ENCODE data around the gene VOPP1.

Gene VOPP1

GRCh38 chr7:55498770-55499169 lies 73.5 kb downstream of the VOPP1 start:
- peaks cover 99% of the 10 kb centered on the region for H3K36me3 Mint-ChIP-seq (ENCODE audit: low read depth)
- H3K27me3 Mint-ChIP-seq, result no peaks in the 10 kb centered on the region
- intact Hi-C loops (cut with micrococcal nuclease), result no loop called here
- peaks cover 5% of the 10 kb centered on the region for H3K4me1 Mint-ChIP-seq (ENCODE audit: low read depth)
- H3K4me3 Mint-ChIP-seq, result no peak overlapping the region
- H3K9me3 Mint-ChIP-seq, result no peaks in the 10 kb centered on the region
- H3K27ac Mint-ChIP-seq, result no peak overlapping the region

DNA sequence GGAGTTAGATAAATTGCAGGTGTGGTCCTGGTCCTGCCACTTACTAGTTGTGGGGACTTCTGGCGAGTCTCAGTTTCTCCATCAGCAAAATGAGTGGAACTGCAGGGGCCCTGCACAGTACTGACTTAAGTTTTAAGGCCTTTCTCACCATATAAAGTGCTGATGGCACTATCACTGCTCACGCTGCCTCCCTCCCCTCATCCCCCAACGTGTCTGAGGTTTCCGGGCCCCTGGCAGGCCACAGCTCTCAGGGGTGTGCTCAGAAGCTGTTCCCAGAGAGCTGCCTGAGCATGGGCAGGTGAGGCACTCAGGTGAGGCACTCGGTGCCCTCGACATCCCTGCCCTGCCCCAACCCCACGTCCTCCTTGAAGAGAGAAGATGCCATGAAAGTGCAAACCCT lies 74.2 kb downstream of the VOPP1 start:
- Mint-ChIP-seq H3K9me3 (no peaks in the 10 kb centered on the region), H3K4me3 (no peak overlapping the region), H3K36me3 (ENCODE audit: low read depth) (peaks cover 99% of the 10 kb centered on the region), H3K4me1 (ENCODE audit: low read depth) (peaks cover 3% of the 10 kb centered on the region), H3K27me3 (no peaks in the 10 kb centered on the region), H3K27ac (no peak overlapping the region)
- intact Hi-C loops (cut with micrococcal nuclease), result no loop called here

GRCh38 chr7:55497521-55497920 lies 74.8 kb downstream of the VOPP1 start:
- Mint-ChIP-seq H3K36me3 (ENCODE audit: low read depth) (peaks cover 99% of the 10 kb centered on the region), H3K27ac (peak overlapping the region; percentile 14), H3K4me1 (ENCODE audit: low read depth) (no peaks in the 10 kb centered on the region), H3K27me3 (no peaks in the 10 kb centered on the region), H3K4me3 (no peak overlapping the region), H3K9me3 (no peaks in the 10 kb centered on the region)
- intact Hi-C loops (cut with micrococcal nuclease), result no loop called here

- Mint-ChIP-seq H3K9me3 (no peaks in the 10 kb centered on the region), H3K4me1 (ENCODE audit: low read depth) (no peaks in the 10 kb centered on the region), H3K27ac (no peak overlapping the region), H3K36me3 (ENCODE audit: low read depth) (peaks cover 99% of the 10 kb centered on the region), H3K4me3 (no peak overlapping the region), H3K27me3 (no peaks in the 10 kb centered on the region)
- intact Hi-C loops (cut with micrococcal nuclease), result no loop called here
These were observed 75.4 kb downstream of the VOPP1 start for GRCh38 chr7:55496906-55497305.

DNA sequence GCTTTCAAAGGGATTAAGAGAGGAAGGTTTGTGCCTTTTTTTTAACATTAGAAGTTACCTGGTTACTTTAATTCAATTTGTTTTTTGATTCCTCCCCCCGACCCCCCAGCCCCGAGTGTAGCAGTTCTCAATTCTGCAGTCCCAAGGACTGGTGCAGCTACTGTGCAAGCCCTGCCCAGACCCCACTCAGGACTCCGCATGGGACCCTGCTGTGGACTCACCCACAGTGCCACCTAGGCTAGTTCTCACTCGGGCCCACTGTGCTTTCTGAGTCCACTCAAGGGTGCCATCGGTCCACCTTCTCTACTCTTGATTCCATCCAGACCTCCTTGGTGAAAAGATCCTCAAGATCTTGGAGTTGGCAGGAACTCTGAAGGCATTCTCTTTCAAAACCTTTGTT lies 77.4 kb downstream of the VOPP1 start:
- H3K9me3 Mint-ChIP-seq, result no peaks in the 10 kb centered on the region
- H3K36me3 Mint-ChIP-seq (ENCODE audit: low read depth), result peaks cover 100% of the 10 kb centered on the region
- no peaks in the 10 kb centered on the region for H3K27me3 Mint-ChIP-seq
- no peak overlapping the region for H3K27ac Mint-ChIP-seq
- no peak overlapping the region for H3K4me3 Mint-ChIP-seq
- intact Hi-C loops (cut with micrococcal nuclease), result no loop called here
- peaks cover 1% of the 10 kb centered on the region for H3K4me1 Mint-ChIP-seq (ENCODE audit: low read depth)

DNA sequence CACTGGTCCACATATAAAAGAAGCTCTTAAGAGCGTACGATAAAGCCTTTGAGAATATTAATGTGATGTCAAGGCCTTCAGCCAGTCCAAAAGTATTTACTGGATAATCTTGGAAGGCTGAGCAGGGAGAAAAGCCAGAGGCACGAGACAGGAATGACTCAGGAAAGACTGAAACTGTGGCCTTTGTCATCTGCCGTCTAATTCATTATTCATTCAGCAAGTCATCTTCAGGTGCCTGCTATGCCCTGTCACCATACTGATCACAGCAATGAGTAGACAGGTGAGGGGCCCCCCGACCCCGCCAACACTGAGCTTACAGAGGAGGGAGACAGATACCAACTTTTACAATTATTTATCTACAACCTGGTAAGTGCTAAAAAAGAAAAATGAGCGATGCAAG lies 78.9 kb downstream of the VOPP1 start:
- H3K36me3 Mint-ChIP-seq (ENCODE audit: low read depth), result peaks cover 100% of the 10 kb centered on the region

DNA sequence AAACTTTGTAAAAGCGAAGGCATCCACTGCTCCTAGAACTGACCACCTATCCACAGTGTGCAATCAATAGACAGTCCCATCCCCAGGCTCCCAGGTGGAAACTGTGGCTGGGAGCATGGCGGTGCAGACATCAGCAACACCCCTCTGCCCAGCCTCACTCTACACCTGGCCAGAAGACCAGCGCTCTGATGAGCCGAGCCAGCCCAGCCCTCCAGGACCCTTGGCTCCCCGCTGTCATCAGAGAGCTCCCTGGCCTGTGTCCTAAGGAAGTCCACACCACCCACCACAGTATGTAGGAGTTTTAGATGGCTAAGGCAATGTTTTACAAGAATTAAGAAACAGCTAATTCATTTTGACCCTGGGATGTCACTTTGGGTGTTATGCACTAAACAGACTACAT lies 81.0 kb downstream of the VOPP1 start:
- Mint-ChIP-seq H3K4me3 (no peak overlapping the region), H3K27me3 (no peaks in the 10 kb centered on the region), H3K27ac (no peak overlapping the region), H3K36me3 (ENCODE audit: low read depth) (peaks cover 100% of the 10 kb centered on the region), H3K9me3 (no peaks in the 10 kb centered on the region), H3K4me1 (ENCODE audit: low read depth) (peaks cover 18% of the 10 kb centered on the region)
- intact Hi-C loops (cut with micrococcal nuclease), result no loop called here

More for the DNA sequence above, 78.9 kb downstream of the VOPP1 start:
- intact Hi-C loops (cut with micrococcal nuclease), result no loop called here
- H3K27me3 Mint-ChIP-seq, result no peaks in the 10 kb centered on the region
- H3K9me3 Mint-ChIP-seq, result no peaks in the 10 kb centered on the region
- no peak overlapping the region for H3K4me3 Mint-ChIP-seq
- peak overlapping the region; percentile 29 for H3K27ac Mint-ChIP-seq
- H3K4me1 Mint-ChIP-seq (ENCODE audit: low read depth), result peaks cover 14% of the 10 kb centered on the region

DNA sequence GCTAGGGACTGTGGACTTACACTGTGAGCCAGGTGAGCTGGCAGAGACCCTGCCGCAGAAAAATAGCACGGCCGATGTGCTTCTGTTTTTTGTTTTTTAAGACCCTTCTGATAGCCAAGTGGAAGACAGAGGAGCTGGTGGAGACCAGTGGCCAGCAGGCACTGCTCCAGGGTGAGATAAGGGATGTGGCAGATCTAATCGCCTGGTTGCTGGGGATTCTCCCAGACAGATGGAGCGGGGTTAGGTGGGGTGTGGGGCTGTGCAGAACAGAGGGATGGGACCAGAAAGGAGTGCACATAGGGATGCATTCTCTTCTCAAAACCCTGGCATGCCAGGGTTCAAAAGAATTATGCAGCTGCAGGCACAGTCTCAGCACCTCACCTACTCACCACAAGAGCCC lies 82.2 kb downstream of the VOPP1 start:
- peaks cover 100% of the 10 kb centered on the region for H3K36me3 Mint-ChIP-seq (ENCODE audit: low read depth)
- H3K4me1 Mint-ChIP-seq (ENCODE audit: low read depth), result peaks cover 18% of the 10 kb centered on the region
- H3K27me3 Mint-ChIP-seq, result no peaks in the 10 kb centered on the region
- H3K27ac Mint-ChIP-seq, result no peak overlapping the region
- H3K4me3 Mint-ChIP-seq, result no peak overlapping the region
- no peaks in the 10 kb centered on the region for H3K9me3 Mint-ChIP-seq
- intact Hi-C loops (cut with micrococcal nuclease), result no loop called here

GRCh38 chr7:55489552-55489951 lies 82.8 kb downstream of the VOPP1 start:
- no peaks in the 10 kb centered on the region for H3K27me3 Mint-ChIP-seq
- H3K4me1 Mint-ChIP-seq (ENCODE audit: low read depth), result peaks cover 18% of the 10 kb centered on the region
- intact Hi-C loops (cut with micrococcal nuclease), result no loop called here
- no peak overlapping the region for H3K27ac Mint-ChIP-seq
- H3K4me3 Mint-ChIP-seq, result no peak overlapping the region
- no peaks in the 10 kb centered on the region for H3K9me3 Mint-ChIP-seq
- H3K36me3 Mint-ChIP-seq (ENCODE audit: low read depth), result peaks cover 100% of the 10 kb centered on the region

- Mint-ChIP-seq H3K4me3 (no peak overlapping the region), H3K27ac (peak overlapping the region; percentile 43), H3K4me1 (ENCODE audit: low read depth) (peaks cover 18% of the 10 kb centered on the region), H3K36me3 (ENCODE audit: low read depth) (peaks cover 100% of the 10 kb centered on the region), H3K27me3 (no peaks in the 10 kb centered on the region), H3K9me3 (no peaks in the 10 kb centered on the region)
- intact Hi-C loops (cut with micrococcal nuclease), result no loop called here
These were observed 83.4 kb downstream of the VOPP1 start for GRCh38 chr7:55488804-55489340.

GRCh38 chr7:55488216-55488615 lies 84.1 kb downstream of the VOPP1 start:
- no peaks in the 10 kb centered on the region for H3K27me3 Mint-ChIP-seq
- peaks cover 18% of the 10 kb centered on the region for H3K4me1 Mint-ChIP-seq (ENCODE audit: low read depth)
- H3K9me3 Mint-ChIP-seq, result no peaks in the 10 kb centered on the region
- peaks cover 100% of the 10 kb centered on the region for H3K36me3 Mint-ChIP-seq (ENCODE audit: low read depth)
- H3K4me3 Mint-ChIP-seq, result no peak overlapping the region
- peak overlapping the region; percentile 43 for H3K27ac Mint-ChIP-seq
- intact Hi-C loops (cut with micrococcal nuclease), result no loop called here

DNA sequence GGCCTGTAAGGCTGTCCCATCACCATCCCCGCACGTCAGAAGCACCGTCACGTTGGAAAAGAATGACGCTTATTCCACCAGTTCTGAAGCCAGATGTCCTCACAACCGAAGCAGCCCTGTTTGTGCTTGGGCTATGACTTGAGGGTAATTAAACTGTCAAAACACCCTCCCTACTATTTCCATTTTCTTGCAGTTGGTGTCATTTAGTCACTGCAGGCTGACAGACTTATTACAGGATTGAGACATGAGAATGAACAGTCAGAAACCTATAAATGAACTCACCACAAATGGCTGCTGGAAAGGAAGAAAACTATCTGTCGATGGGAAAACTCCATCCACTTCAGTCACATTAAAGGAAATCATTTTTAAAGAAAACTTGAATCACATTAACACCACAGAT lies 85.3 kb downstream of the VOPP1 start:
- Mint-ChIP-seq H3K4me3 (no peak overlapping the region), H3K36me3 (ENCODE audit: low read depth) (peaks cover 100% of the 10 kb centered on the region), H3K27me3 (no peaks in the 10 kb centered on the region), H3K4me1 (ENCODE audit: low read depth) (peaks cover 18% of the 10 kb centered on the region), H3K9me3 (no peaks in the 10 kb centered on the region), H3K27ac (no peak overlapping the region)
- intact Hi-C loops (cut with micrococcal nuclease), result no loop called here

DNA sequence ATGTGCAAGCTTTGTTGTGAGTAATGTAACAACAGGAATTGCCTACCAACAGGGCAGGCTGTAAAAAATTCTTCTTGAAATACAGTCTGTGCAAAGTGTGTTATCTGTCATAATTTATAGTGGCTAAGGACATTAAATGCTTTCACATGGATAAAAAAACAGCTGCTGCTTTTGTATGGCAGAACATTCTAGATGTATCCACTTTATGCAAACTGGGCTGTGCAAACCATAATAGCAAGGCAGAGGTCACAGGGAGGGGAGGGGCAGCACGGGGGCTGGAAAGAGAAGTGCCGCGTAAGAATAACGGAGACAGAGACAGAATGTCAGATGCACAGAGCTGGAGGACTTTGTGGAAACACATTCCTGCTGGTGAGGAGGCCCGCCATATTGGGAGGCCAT lies 86.1 kb downstream of the VOPP1 start:
- intact Hi-C loops (cut with micrococcal nuclease), result no loop called here

GRCh38 chr7:55485501-55486191 lies 86.7 kb downstream of the VOPP1 start:
- no peaks in the 10 kb centered on the region for H3K9me3 Mint-ChIP-seq
- H3K4me1 Mint-ChIP-seq (ENCODE audit: low read depth), result peaks cover 18% of the 10 kb centered on the region
- H3K27ac Mint-ChIP-seq, result no peak overlapping the region
- H3K4me3 Mint-ChIP-seq, result no peak overlapping the region
- intact Hi-C loops (cut with micrococcal nuclease), result no loop called here
- peaks cover 99% of the 10 kb centered on the region for H3K36me3 Mint-ChIP-seq (ENCODE audit: low read depth)
- H3K27me3 Mint-ChIP-seq, result no peaks in the 10 kb centered on the region

More for the DNA sequence above, 86.1 kb downstream of the VOPP1 start:
- no peaks in the 10 kb centered on the region for H3K9me3 Mint-ChIP-seq
- peaks cover 99% of the 10 kb centered on the region for H3K36me3 Mint-ChIP-seq (ENCODE audit: low read depth)
- no peaks in the 10 kb centered on the region for H3K27me3 Mint-ChIP-seq
- H3K4me3 Mint-ChIP-seq, result no peak overlapping the region
- no peak overlapping the region for H3K27ac Mint-ChIP-seq
- peaks cover 18% of the 10 kb centered on the region for H3K4me1 Mint-ChIP-seq (ENCODE audit: low read depth)

DNA sequence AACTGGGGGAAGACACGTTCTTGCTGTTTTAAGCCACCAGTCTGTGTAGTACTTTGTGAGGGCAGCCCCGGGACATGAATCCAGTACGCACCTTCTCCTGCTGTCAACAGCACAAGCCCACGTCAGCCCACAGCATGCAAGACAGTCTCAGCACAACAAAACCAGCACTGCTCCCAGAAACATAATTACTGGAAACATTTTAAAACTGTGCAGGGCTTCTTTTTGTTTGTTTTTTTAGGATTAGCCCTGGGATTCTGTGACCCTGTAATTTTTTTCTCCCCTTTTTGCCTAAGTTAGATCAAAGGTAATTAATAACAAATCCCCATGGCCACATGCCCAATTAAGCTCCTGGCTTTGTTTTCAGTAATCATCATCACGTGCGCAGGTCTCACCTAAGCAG lies 87.5 kb downstream of the VOPP1 start:
- Mint-ChIP-seq H3K9me3 (no peaks in the 10 kb centered on the region), H3K4me3 (no peak overlapping the region), H3K27ac (no peak overlapping the region), H3K4me1 (ENCODE audit: low read depth) (peaks cover 16% of the 10 kb centered on the region), H3K36me3 (ENCODE audit: low read depth) (peaks cover 98% of the 10 kb centered on the region), H3K27me3 (no peaks in the 10 kb centered on the region)
- intact Hi-C loops (cut with micrococcal nuclease), result no loop called here
